GM12878 (cell line): ENCODE measurements around the gene NBPF1. TPM values are rescaled to one million over a fixed set of nuclear protein-coding genes. Genes with fewer than 3 reads are reported as not detected.
"Not testable (repeated sequence)": the region's sequence is repeated elsewhere in the genome, so short reads cannot be mapped to it uniquely, and the experiment has no call there.

Experiments used
- ATAC-seq: fragments of 200-7000 bp; cut with Tn5 transposase; 3 replicates; pipeline ENCODE4 v1.9.1; 2020; ENCODE audit warnings: mild to moderate bottlenecking, moderate library complexity
- BruUV-seq: library from RNA; stranded (reverse); fragments of 400-500 nt; replicated peaks from 2 replicates; lab custom pipeline; 2021; lab: Mats Ljungman, UMichigan
- CTCF ChIA-PET: fragments of 300-600 bp; sonication (Branson Sonifier 250); formaldehyde crosslinking; extraction: SDS; loops from one replicate; lab custom pipeline; 2021; ENCODE audit warnings: inconsistent platforms; lab: Yijun Ruan, JAX
- POLR2A ChIA-PET: fragments of 350-600 bp; formaldehyde crosslinking; extraction: SDS; loops from one replicate; lab custom pipeline; 2021; ENCODE audit warnings: inconsistent platforms; lab: Charles Lee
- RAD21 ChIA-PET: fragments of 300-600 bp; sonication (Branson Sonifier 250); formaldehyde crosslinking; loops from one replicate; lab custom pipeline; 2023; ENCODE audit warnings: antibody characterized with exemption; ENCODE audit not compliant: unreplicated experiment; lab: Charles Lee
- SMC1A ChIA-PET: fragments of 300-600 bp; sonication (Branson Sonifier 250); formaldehyde crosslinking; loops from one replicate; lab custom pipeline; 2023; ENCODE audit not compliant: unreplicated experiment, uncharacterized antibody; lab: Charles Lee
- DNase-seq: peaks from one replicate; pipeline ENCODE4 v3.0.0-alpha.2; 2011; ENCODE audit warnings: low read depth, low spot score
- FAIRE-seq: peaks from 3 replicates; lab custom pipeline; 2011; peaks lifted over from hg19 to GRCh38; lab: Jason Lieb, UNC
- H2AFZ ChIP-seq: 2 replicates; pipeline ENCODE4 v1.6.0; 2011; ENCODE audit warnings: low read depth, low read length, control low read depth; ENCODE audit not compliant: control insufficient read depth
- H3K27ac ChIP-seq: 2 replicates; pipeline ENCODE4 v1.5.1; 2011; ENCODE audit warnings: control low read depth; ENCODE audit not compliant: control insufficient read depth, insufficient read depth
- H3K27me3 ChIP-seq, 2 experiments: replicated peaks in 1 of 2; 2 replicates each; pipeline versions ENCODE4 v1.6.0 to v1.6.1; 2011; ENCODE audit warnings: low read length in 1 of 2; ENCODE audit not compliant: control insufficient read depth in 2 of 2, insufficient read depth in 2 of 2
- H3K36me3 ChIP-seq, 2 experiments: 2 replicates each; pipeline ENCODE4 v1.5.1; 2011; ENCODE audit warnings: low read length in 1 of 2; ENCODE audit not compliant: control insufficient read depth in 2 of 2, insufficient read depth in 2 of 2
- H3K4me1 ChIP-seq: 2 replicates; pipeline ENCODE4 v1.6.1; 2011; ENCODE audit warnings: mild to moderate bottlenecking, low read length, moderate library complexity, mixed read lengths; ENCODE audit not compliant: control insufficient read depth, insufficient read depth
- H3K4me2 ChIP-seq: 2 replicates; pipeline ENCODE4 v1.6.0; 2011; ENCODE audit warnings: control low read depth; ENCODE audit not compliant: control insufficient read depth, insufficient read depth
- H3K4me3 ChIP-seq: fragments of 200-600 bp; sonication (generic); 2 replicates; pipeline ENCODE4 v1.5.1; 2016
- H3K79me2 ChIP-seq: 2 replicates; pipeline ENCODE4 v1.6.0; 2011; ENCODE audit warnings: low read length; ENCODE audit not compliant: control insufficient read depth, insufficient read depth
- H3K9ac ChIP-seq: 2 replicates; pipeline ENCODE4 v1.8.0; 2011; ENCODE audit warnings: low read length, control low read depth, mixed read lengths; ENCODE audit not compliant: control insufficient read depth, insufficient read depth
- H3K9me3 ChIP-seq: replicated peaks from 3 replicates; pipeline ENCODE4 v1.5.1; 2011; ENCODE audit warnings: mild to moderate bottlenecking, low read length; ENCODE audit not compliant: control insufficient read depth, insufficient read depth
- H4K20me1 ChIP-seq: 2 replicates; pipeline ENCODE4 v1.6.0; 2011; ENCODE audit not compliant: control insufficient read depth, insufficient read depth
- WGBS: methylation state at CpG from one replicate; pipeline ENCODE4 v1.1.6; 2016; ENCODE audit warnings: low lambda C conversion rate; ENCODE audit not compliant: insufficient replicate concordance, insufficient coverage; ENCODE audit errors: missing lambda C conversion rate; 5-methylcytosine and 5-hydroxymethylcytosine counted together
- in situ Hi-C: fragments of 300-500 bp; cut with MboI; formaldehyde crosslinking; loops from 9 replicates; pipeline ENCODE4 v1.14.3; 2018; ENCODE audit warnings: mixed read lengths
- intact Hi-C: fragments of 100-400 bp; cut with micrococcal nuclease; formaldehyde crosslinking; loops from one replicate; pipeline ENCODE4 v1.14.2; 2022; ENCODE audit not compliant: unreplicated experiment
- polyA plus RNA-seq, 11 experiments: library from polyadenylated mRNA; depleted of rRNA in 4 of 11; unstranded in 6 of 11; stranded (reverse) in 5 of 11; fragments of >200 nt; fragmentation: Nextera tagmentation in 4 of 11; fragmentation: Illumina TruSeq in 1 of 11; extraction: Ambion mirVana in 4 of 11; extraction: Trizol in 1 of 11; gene quantifications; 1 replicate in 1 of 11; 2 replicates in 10 of 11; pipeline versions ENCODE4 v1.2.1 to v1.2.3, GENCODE V29; 2011 to 2016; ENCODE audit warnings: inconsistent platforms in 2 of 11, missing spikeins in 2 of 11, low read depth in 1 of 11
- total RNA-seq, 4 experiments: library from RNA; depleted of rRNA in 3 of 4; stranded (reverse); fragments of >200 nt in 3 of 4; fragmentation: Illumina TruSeq in 1 of 4; extraction: Trizol in 1 of 4; gene quantifications; 2 replicates each; pipeline versions ENCODE4 v1.2.1 to v1.2.3, GENCODE V29; 2013 to 2021

Gene NBPF1
- total and polyA plus RNA-seq, 10 of the 15 experiments (the other 5 are each of a cell fraction or from before 2014, with no cell fraction given): 0.20 to 3.4 (median 0.71) TPM

DNA sequence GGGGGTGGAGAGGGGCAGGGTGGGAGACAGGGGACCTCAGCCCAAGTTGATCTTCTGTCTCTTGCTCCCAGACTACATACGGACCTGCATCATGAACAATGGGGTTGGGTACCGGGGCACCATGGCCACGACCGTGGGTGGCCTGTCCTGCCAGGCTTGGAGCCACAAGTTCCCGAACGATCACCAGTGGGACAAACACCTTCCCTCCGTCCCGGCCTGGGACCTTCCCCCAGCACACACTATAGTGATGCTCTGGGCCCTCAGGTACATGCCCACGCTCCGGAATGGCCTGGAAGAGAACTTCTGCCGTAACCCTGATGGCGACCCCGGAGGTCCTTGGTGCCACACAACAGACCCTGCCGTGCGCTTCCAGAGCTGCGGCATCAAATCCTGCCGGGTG is 33.4 kb upstream of the NBPF1 start:
- H3K4me3 ChIP-seq, H3K9me3 ChIP-seq, H3K27ac ChIP-seq, DNase-seq, H3K9ac ChIP-seq, ATAC-seq, RAD21 ChIA-PET, SMC1A ChIA-PET, H3K36me3 ChIP-seq, H2AFZ ChIP-seq, BruUV-seq, CTCF ChIA-PET, intact Hi-C loops, FAIRE-seq, H3K27me3 ChIP-seq, POLR2A ChIA-PET, H4K20me1 ChIP-seq, in situ Hi-C loops, H3K4me2 ChIP-seq: not testable (repeated sequence)
- 91% methylated on average over 15 of the region's 17 CpGs for whole genome bisulfite sequencing
- peaks cover 13% of the 10 kb centered on the region for H3K79me2 ChIP-seq
- H3K4me1 ChIP-seq: peaks cover 18% of the 10 kb centered on the region

DNA sequence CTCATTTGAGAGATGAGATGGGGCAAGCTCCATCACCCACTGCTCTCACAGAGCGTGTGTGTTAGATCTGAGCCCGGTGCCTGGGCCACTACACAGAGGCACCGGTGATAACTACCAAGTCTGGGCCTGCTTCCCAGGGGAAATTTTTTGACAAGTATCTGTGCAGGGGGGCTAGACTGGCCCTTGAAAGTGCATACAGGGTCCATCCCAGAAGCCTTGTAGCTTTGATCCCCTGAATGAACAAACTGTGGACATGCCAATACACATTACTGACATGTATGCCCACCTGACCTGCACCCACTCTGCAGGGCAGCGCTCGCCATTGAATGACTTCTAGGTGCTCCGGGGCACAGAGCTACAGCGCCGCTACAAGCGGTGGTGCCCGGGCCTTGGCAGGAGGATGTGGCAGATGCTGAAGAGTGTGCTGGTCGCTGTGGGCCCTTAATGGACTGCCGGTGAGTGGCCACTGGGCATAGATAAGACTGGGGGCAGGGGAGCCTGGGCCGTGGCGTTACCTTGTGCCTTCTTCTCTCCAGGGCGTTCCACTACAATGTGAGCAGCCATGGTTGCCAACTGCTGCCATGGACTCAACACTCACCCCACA is 32.8 kb upstream of the NBPF1 start:
- POLR2A ChIA-PET, H2AFZ ChIP-seq, H3K27ac ChIP-seq, RAD21 ChIA-PET, H3K9me3 ChIP-seq, H3K9ac ChIP-seq, H3K4me3 ChIP-seq, SMC1A ChIA-PET, H3K36me3 ChIP-seq, H3K27me3 ChIP-seq, CTCF ChIA-PET, H4K20me1 ChIP-seq, H3K4me2 ChIP-seq, ATAC-seq, intact Hi-C loops, in situ Hi-C loops, FAIRE-seq, BruUV-seq, DNase-seq: not testable (repeated sequence)
- Histone ChIP-seq H3K4me1 (peaks cover 18% of the 10 kb centered on the region), H3K79me2 (peaks cover 13% of the 10 kb centered on the region)
- 86% methylated on average over 15 of the region's 15 CpGs for WGBS
